Astrocyte (in vitro differentiated cells and primary cell): ENCODE results near the gene CHRNA4.

Source experiments
- CTCF ChIP-seq: IDR thresholded peaks from 2 replicates; pipeline ENCODE4 v1.5.1; 2011; ENCODE audit warnings: low read depth, mild to moderate bottlenecking, inconsistent platforms, low read length, moderate library complexity; ENCODE audit not compliant: insufficient read depth
- EZH2 ChIP-seq: IDR thresholded peaks from 2 replicates; pipeline ENCODE4 v1.6.1; 2012; ENCODE audit warnings: mild to moderate bottlenecking, low read length, inconsistent platforms; ENCODE audit not compliant: insufficient read depth

DNA sequence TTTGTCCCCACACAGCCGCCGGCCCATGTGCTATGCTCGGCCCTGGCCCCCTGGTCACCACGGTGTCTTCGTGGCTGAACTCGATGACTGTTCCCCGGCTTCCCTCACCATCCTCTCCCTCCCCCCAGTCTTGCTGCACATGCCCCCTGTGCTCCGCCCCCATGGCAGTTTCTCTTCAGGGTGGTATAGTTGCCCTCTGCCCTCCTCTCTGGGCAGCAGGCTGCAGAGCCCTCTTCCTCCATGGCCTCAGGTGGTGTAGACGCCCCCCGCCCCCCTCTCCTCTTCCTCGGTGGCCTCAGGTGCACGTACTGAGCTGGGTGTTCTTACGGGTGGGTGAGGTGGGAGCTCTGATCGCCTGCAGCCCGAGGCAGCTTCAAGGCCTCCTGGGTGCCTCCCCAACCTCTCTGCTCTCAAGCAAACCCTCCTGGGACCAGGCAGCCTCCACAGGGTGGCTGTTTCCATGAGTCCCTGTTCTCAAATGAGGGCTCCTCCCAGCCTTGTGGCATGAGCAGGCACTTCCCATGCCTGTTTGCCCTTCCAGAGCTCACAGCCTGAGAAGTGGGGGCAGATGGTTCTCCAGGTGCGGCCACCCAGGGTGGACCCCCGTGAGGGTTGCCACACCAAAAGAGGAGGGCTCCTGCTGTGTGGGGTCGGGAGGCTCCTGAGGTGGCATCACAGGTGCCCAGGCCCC is 43.4 kb downstream of the CHRNA4 start:
- TF ChIP-seq EZH2 (no peak), CTCF (no peak)
